Glutamatergic neuron (in vitro differentiated cells): ENCODE measurements around the gene HOXA9. TPM values are rescaled to one million over a fixed set of nuclear protein-coding genes. Genes with fewer than 3 reads are reported as not detected.

Experiments
- DNase-seq: peaks from one replicate; pipeline ENCODE4 v3.0.0; 2022
- H3K27ac Mint-ChIP-seq: one replicate; pipeline ENCODE4 v1.8.0; 2020; ENCODE audit warnings: mild to moderate bottlenecking, mixed read lengths, inconsistent platforms; ENCODE audit not compliant: unreplicated experiment
- H3K27me3 Mint-ChIP-seq: one replicate; pipeline ENCODE4 v1.8.0; 2020; ENCODE audit warnings: mild to moderate bottlenecking, moderate library complexity, mixed read lengths, inconsistent platforms; ENCODE audit not compliant: unreplicated experiment
- H3K36me3 Mint-ChIP-seq: one replicate; pipeline ENCODE4 v1.8.0; 2020; ENCODE audit warnings: mild to moderate bottlenecking, mixed read lengths, inconsistent platforms; ENCODE audit not compliant: unreplicated experiment
- H3K4me1 Mint-ChIP-seq: one replicate; pipeline ENCODE4 v1.8.0; 2020; ENCODE audit warnings: mild to moderate bottlenecking, low read depth, mixed read lengths, inconsistent platforms; ENCODE audit not compliant: unreplicated experiment
- H3K4me3 Mint-ChIP-seq: one replicate; pipeline ENCODE4 v1.8.0; 2020; ENCODE audit warnings: mild to moderate bottlenecking, mixed read lengths, inconsistent platforms; ENCODE audit not compliant: unreplicated experiment
- H3K9me3 Mint-ChIP-seq: one replicate; pipeline ENCODE4 v1.8.0; 2020; ENCODE audit warnings: mild to moderate bottlenecking, moderate library complexity, mixed read lengths, inconsistent platforms; ENCODE audit not compliant: unreplicated experiment
- total RNA-seq: library from RNA; stranded (reverse); fragmentation: NEBNext Ultra II Directional; extraction: Animal tissue kit (Norgen Biotek cat#: 25700); gene quantifications from one replicate; pipeline ENCODE4 v1.2.1, GENCODE V29; 2021; ENCODE audit not compliant: unreplicated experiment
- TF ChIP-seq, protein P1 (sequence below): fragments of 200-600 bp; sonication (generic); IDR thresholded peaks from one replicate; pipeline ENCODE4 v1.5.0; 2021; ENCODE audit not compliant: partially characterized antibody, unreplicated experiment

The HOXA9 gene
- total RNA-seq, 1 donor from 2014 or later = not detected

DNA sequence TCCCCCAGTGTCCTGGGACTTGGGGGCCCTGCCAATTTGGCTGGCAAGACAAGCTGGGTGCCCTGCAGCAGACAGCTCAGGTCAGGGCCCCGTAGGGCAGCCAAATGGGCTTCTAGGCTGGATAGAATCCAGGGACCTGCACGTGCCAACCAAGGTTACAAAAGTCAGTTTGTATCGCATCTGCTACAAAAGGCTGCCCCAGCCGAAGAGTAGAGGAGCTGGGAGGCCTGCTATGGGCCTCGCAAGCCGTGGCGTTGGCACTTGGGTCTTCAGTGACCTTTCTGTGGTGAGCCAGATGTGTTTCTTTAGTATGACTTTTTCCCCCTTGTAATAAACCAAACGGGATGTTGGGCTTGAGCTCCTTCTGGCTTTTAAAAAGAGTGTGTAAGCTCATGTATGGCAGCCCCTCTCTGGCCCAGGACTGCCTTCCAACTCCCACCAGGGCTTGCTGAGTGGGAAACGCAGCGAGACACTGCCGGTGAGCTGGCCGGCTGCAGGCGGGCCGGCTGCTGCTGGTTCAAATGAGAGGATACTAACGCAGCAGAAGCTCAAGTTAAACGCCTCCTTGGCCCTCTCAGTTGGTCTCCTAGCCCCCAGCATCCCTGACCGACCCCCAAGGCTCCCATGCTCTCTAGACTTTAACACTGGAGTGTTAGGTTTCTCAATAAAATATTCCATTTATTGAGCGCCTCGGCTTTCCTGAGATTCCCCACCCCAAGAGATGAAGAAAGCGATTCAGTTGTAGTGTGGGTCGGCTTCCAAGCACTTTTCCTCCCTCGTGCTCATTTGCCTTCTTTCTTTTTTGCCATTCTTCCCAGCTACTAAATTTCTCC is 11.8 kb upstream of the HOXA9 start:
- TF ChIP-seq, protein P1, sequence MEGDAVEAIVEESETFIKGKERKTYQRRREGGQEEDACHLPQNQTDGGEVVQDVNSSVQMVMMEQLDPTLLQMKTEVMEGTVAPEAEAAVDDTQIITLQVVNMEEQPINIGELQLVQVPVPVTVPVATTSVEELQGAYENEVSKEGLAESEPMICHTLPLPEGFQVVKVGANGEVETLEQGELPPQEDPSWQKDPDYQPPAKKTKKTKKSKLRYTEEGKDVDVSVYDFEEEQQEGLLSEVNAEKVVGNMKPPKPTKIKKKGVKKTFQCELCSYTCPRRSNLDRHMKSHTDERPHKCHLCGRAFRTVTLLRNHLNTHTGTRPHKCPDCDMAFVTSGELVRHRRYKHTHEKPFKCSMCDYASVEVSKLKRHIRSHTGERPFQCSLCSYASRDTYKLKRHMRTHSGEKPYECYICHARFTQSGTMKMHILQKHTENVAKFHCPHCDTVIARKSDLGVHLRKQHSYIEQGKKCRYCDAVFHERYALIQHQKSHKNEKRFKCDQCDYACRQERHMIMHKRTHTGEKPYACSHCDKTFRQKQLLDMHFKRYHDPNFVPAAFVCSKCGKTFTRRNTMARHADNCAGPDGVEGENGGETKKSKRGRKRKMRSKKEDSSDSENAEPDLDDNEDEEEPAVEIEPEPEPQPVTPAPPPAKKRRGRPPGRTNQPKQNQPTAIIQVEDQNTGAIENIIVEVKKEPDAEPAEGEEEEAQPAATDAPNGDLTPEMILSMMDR = no peak
- peak; percentile 8 for DNase-seq
- no peak overlapping the region for H3K4me3 Mint-ChIP-seq
- H3K9me3 Mint-ChIP-seq = peaks cover 6% of the 10 kb centered on the region
- H3K36me3 Mint-ChIP-seq = no peaks in the 10 kb centered on the region
- H3K27ac Mint-ChIP-seq = no peak overlapping the region
- peaks cover 39% of the 10 kb centered on the region for H3K27me3 Mint-ChIP-seq
- H3K4me1 Mint-ChIP-seq = no peaks in the 10 kb centered on the region

DNA sequence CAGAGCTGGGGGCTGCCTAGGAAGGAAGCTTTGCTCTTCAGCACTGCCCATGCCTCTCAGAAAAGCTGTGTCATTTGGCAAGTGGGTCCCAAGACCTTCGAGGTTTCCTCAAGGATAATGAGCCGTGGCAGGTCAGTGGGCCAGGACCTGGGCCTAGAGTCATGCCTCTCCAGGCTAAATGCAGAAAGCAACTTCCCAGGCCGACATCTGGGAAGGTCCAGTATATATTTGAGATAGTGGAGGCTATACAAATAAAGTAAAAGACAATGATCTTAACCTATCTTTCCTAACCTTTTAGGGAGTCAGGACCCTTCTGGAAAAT is 11.1 kb upstream of the HOXA9 start:
- Mint-ChIP-seq H3K36me3 (no peaks in the 10 kb centered on the region), H3K4me1 (no peaks in the 10 kb centered on the region), H3K27ac (no peak overlapping the region), H3K27me3 (peaks cover 45% of the 10 kb centered on the region), H3K9me3 (peaks cover 8% of the 10 kb centered on the region), H3K4me3 (no peak overlapping the region)
- peak; percentile 8 for DNase-seq
- TF ChIP-seq, protein P1 = no peak

DNA sequence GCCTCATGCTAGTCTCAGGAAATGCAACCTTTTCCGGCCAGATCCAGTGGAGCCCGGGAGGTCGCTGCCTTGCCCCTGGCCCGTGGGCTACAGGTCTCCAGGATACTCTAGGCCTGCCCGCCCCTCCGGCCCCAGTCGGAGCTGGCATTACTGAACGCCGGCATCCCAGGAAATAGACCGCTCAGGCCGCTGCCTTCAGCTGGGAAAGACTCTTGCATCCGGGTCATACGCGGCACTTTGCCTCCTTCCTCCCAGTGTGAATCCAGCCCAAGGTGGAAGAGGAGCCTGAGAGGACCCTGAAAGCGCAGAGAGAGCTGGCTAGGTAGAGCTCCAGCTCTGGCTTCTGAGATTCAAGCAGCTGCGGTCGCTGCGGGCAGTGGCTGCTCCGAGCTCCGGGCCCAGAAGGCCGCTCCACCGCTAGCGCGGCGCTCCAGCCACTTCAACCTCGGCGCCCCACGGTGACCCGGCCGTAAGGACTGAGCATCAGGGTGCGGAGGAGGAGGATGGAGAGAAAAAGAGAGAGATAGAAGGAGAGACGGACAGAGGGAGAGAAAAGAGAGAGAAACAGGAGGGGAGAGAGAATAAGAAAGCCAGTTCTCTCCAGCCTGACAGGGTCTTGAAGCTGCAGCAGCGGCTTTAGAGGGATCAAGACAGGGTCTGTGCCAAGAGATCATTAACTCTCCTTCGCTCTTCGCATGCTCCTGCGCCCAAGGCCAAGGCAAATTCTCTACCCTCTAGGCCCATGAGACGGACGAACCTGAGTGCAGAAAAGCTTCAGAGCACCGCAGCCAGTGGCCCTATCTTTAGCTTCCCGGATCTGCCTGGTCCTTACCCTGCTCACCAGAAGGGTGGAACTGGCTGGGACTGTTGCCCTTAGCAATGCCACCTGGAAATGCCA is 10.5 kb upstream of the HOXA9 start:
- H3K27me3 Mint-ChIP-seq = peaks cover 42% of the 10 kb centered on the region
- H3K27ac Mint-ChIP-seq = no peak overlapping the region
- no peak overlapping the region for H3K4me3 Mint-ChIP-seq
- H3K9me3 Mint-ChIP-seq = peaks cover 8% of the 10 kb centered on the region
- TF ChIP-seq, protein P1 = no peak
- no peaks in the 10 kb centered on the region for H3K4me1 Mint-ChIP-seq
- peaks cover 2% of the 10 kb centered on the region for H3K36me3 Mint-ChIP-seq
- DNase-seq = peak; percentile 22

DNA sequence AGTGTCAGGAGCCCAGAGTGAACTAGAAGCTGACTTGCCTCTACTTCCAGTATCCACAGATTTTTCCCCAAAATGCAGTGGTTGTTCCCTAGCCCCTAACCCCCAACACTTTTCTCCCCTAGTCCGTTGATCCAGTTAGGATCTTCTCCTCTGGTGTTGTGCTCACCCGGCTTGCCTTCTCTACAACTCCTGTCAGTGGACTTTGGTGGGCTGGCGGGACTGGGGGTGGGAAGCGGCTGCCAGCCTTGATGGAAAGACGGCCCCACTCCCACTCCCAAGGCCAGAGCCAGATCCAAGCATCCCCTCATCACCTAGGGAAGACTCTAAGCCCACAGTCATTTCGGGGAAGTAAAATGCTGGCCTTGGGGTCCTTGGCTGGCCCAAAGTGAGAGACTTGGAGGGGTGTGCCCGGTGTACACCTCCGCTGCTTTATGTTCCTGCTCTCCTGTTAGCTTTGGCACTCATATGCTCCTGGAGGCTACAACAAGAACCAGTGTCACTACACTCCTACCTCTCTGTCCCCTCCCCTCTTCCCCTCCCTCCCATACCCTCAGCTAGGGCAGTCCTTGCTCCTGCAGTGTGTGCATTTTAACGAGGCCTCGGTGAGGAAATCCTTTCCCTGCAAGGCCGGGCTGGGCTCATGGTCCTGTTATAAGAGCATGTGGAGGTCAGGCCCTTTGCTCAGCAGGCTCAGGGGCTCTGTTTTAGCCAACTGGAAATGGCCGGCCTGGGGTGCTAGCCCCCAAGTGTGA is 9.7 kb upstream of the HOXA9 start:
- H3K9me3 Mint-ChIP-seq = peaks cover 12% of the 10 kb centered on the region
- peak; percentile 10 for DNase-seq
- no peak overlapping the region for H3K27ac Mint-ChIP-seq
- TF ChIP-seq, protein P1 = no peak
- H3K4me3 Mint-ChIP-seq = no peak overlapping the region
- no peaks in the 10 kb centered on the region for H3K4me1 Mint-ChIP-seq
- H3K27me3 Mint-ChIP-seq = peaks cover 43% of the 10 kb centered on the region
- H3K36me3 Mint-ChIP-seq = peaks cover 4% of the 10 kb centered on the region
